H1 (cell line): ENCODE measurements around the gene PLCB2. TPM values are rescaled to one million over a fixed set of nuclear protein-coding genes. Genes with fewer than 3 reads are reported as not detected.

Source experiments
- CTCF ChIA-PET: fragments of 300-600 bp; sonication (Branson Sonifier 250); formaldehyde crosslinking; loops from one replicate; lab custom pipeline; 2021; ENCODE audit not compliant: partially characterized antibody; lab: Charles Lee
- POLR2A ChIA-PET: fragments of 300-600 bp; sonication (Branson Sonifier 250); formaldehyde crosslinking; loops from one replicate; lab custom pipeline; 2021; ENCODE audit warnings: inconsistent platforms; ENCODE audit not compliant: partially characterized antibody; lab: Charles Lee
- DNase-seq, 2 experiments: peaks; one replicate each; pipeline versions ENCODE4 v3.0.0 to v3.0.0-alpha.2; 2010 to 2022; ENCODE audit warnings: low spot score in 2 of 2, low read depth in 1 of 2, mixed read lengths in 1 of 2
- FAIRE-seq: peaks from 2 replicates; lab custom pipeline; 2011; peaks lifted over from hg19 to GRCh38; lab: Jason Lieb, UNC
- H2AFZ ChIP-seq: 2 replicates; pipeline ENCODE4 v1.8.1; 2012; ENCODE audit warnings: low read length, inconsistent platforms
- H2AK5ac ChIP-seq: 2 replicates; pipeline ENCODE4 v1.6.1; 2013; ENCODE audit warnings: low read depth, low read length
- H2BK120ac ChIP-seq: replicated peaks from 2 replicates; pipeline ENCODE3; 2013; ENCODE audit warnings: low read depth, low read length, inconsistent platforms
- H2BK12ac ChIP-seq: 2 replicates; pipeline ENCODE4 v1.6.1; 2013; ENCODE audit warnings: low read depth, low read length
- H2BK15ac ChIP-seq: 2 replicates; pipeline ENCODE4 v1.6.1; 2013; ENCODE audit warnings: low read length
- H2BK20ac ChIP-seq: 2 replicates; pipeline ENCODE4 v1.6.1; 2013; ENCODE audit warnings: low read length
- H2BK5ac ChIP-seq: 2 replicates; pipeline ENCODE4 v1.6.1; 2013; ENCODE audit warnings: low read depth, low read length
- H3K14ac ChIP-seq: 2 replicates; pipeline ENCODE4 v1.6.1; 2013; ENCODE audit warnings: inconsistent platforms; ENCODE audit not compliant: insufficient read length
- H3K18ac ChIP-seq: 2 replicates; pipeline ENCODE4 v1.6.1; 2013; ENCODE audit warnings: low read length; ENCODE audit errors: extremely low read depth
- H3K23ac ChIP-seq: 2 replicates; pipeline ENCODE4 v1.6.1; 2013; ENCODE audit warnings: inconsistent platforms; ENCODE audit not compliant: insufficient read length
- H3K23me2 ChIP-seq: 2 replicates; pipeline ENCODE4 v1.6.1; 2013; ENCODE audit warnings: low read depth, low read length
- H3K27ac ChIP-seq: 2 replicates; pipeline ENCODE4 v1.6.1; 2011; ENCODE audit warnings: low read depth, low read length, inconsistent platforms
- H3K27me3 ChIP-seq, 4 experiments: replicated peaks in 1 of 4; 1 replicate in 1 of 4; 2 replicates in 3 of 4; pipeline versions ENCODE4 v1.6.1 to v1.8.1; 2011 to 2013; ENCODE audit warnings: low read length in 3 of 4, mild to moderate bottlenecking in 3 of 4, inconsistent platforms in 2 of 4, mixed read lengths in 2 of 4, moderate library complexity in 1 of 4; ENCODE audit not compliant: control insufficient read depth in 3 of 4, insufficient read depth in 3 of 4; ENCODE audit errors: extremely low read depth in 1 of 4
- H3K36me3 ChIP-seq, 4 experiments: 2 replicates each; pipeline versions ENCODE4 v1.6.1 to v1.8.1; 2011 to 2013; ENCODE audit warnings: mild to moderate bottlenecking in 4 of 4, low read length in 3 of 4, moderate library complexity in 2 of 4, control low read depth in 1 of 4, inconsistent platforms in 1 of 4; ENCODE audit not compliant: insufficient read depth in 4 of 4, control insufficient read depth in 2 of 4
- H3K4ac ChIP-seq: replicated peaks from 2 replicates; pipeline ENCODE3; 2013; ENCODE audit warnings: low read length, low read depth, mixed read lengths, inconsistent platforms; ENCODE audit not compliant: insufficient read length
- H3K4me1 ChIP-seq, 4 experiments: replicated peaks in 1 of 4; 1 replicate in 1 of 4; 2 replicates in 3 of 4; pipeline versions ENCODE4 v1.6.1 to v1.8.1; 2011 to 2013; ENCODE audit warnings: low read length in 3 of 4, inconsistent platforms in 2 of 4, mixed read lengths in 1 of 4; ENCODE audit not compliant: insufficient read depth in 4 of 4, control insufficient read depth in 3 of 4
- H3K4me2 ChIP-seq, 2 experiments: 2 replicates each; pipeline versions ENCODE4 v1.6.1 to v1.8.1; 2011 to 2013; ENCODE audit warnings: low read depth in 2 of 2, low read length in 2 of 2, control low read depth in 1 of 2, inconsistent platforms in 1 of 2, mild to moderate bottlenecking in 1 of 2; ENCODE audit not compliant: insufficient read depth in 1 of 2
- H3K4me3 ChIP-seq, 4 experiments: fragments of 200-600, 300-600 bp in 1 of 4; sonication (generic), shearing (Covaris generic), sonication (Bioruptor Twin) in 1 of 4; 2 replicates each; pipeline versions ENCODE4 v1.5.1 to v1.8.1; 2011 to 2016; ENCODE audit warnings: low read length in 4 of 4, low read depth in 3 of 4, control low read depth in 2 of 4, inconsistent platforms in 2 of 4, mild to moderate bottlenecking in 2 of 4, mixed read lengths in 1 of 4, moderate library complexity in 1 of 4; ENCODE audit not compliant: insufficient read depth in 2 of 4; ENCODE audit errors: extremely low read depth in 1 of 4
- H3K56ac ChIP-seq: replicated peaks from 2 replicates; pipeline ENCODE3; 2013; ENCODE audit warnings: low read depth, mild to moderate bottlenecking, mixed read lengths, low read length, inconsistent platforms; ENCODE audit not compliant: insufficient read length
- H3K79me1 ChIP-seq: 2 replicates; pipeline ENCODE4 v1.6.1; 2013; ENCODE audit warnings: low read depth, low read length, control low read depth
- H3K79me2 ChIP-seq, 2 experiments: 2 replicates each; pipeline versions ENCODE4 v1.6.1 to v1.8.1; 2012 to 2013; ENCODE audit warnings: low read length in 2 of 2, mild to moderate bottlenecking in 2 of 2, inconsistent platforms in 1 of 2; ENCODE audit not compliant: insufficient read depth in 2 of 2, control insufficient read depth in 1 of 2
- H3K9ac ChIP-seq, 4 experiments: replicated peaks in 1 of 4; 1 replicate in 1 of 4; 2 replicates in 3 of 4; pipeline versions ENCODE4 v1.6.1 to v1.8.1; 2011 to 2013; ENCODE audit warnings: low read depth in 3 of 4, low read length in 3 of 4, control low read depth in 2 of 4, mild to moderate bottlenecking in 2 of 4, moderate library complexity in 2 of 4, inconsistent platforms in 1 of 4; ENCODE audit errors: extremely low read depth in 1 of 4
- H3K9me3 ChIP-seq, 2 experiments: 2 replicates each; pipeline versions ENCODE4 v1.6.1 to v1.8.1; 2012 to 2013; ENCODE audit warnings: mild to moderate bottlenecking in 2 of 2, moderate library complexity in 2 of 2, control low read depth in 1 of 2, inconsistent platforms in 1 of 2, low read depth in 1 of 2, low read length in 1 of 2, mixed read lengths in 1 of 2; ENCODE audit not compliant: insufficient read depth in 2 of 2
- H4K20me1 ChIP-seq, 2 experiments: replicated peaks in 1 of 2; 2 replicates each; pipeline versions ENCODE3 to v1.8.1; 2011 to 2013; ENCODE audit warnings: inconsistent platforms in 2 of 2, low read length in 2 of 2, mild to moderate bottlenecking in 1 of 2; ENCODE audit not compliant: insufficient read depth in 2 of 2, control insufficient read depth in 1 of 2
- H4K5ac ChIP-seq: 2 replicates; pipeline ENCODE4 v1.6.1; 2013; ENCODE audit warnings: low read length, low read depth, mixed read lengths, inconsistent platforms; ENCODE audit not compliant: insufficient read length
- H4K8ac ChIP-seq: 2 replicates; pipeline ENCODE4 v1.8.0; 2013; ENCODE audit warnings: mild to moderate bottlenecking, moderate library complexity, low read length, inconsistent platforms; ENCODE audit not compliant: insufficient read depth; ENCODE audit errors: extremely low read depth
- H4K91ac ChIP-seq: replicated peaks from 2 replicates; pipeline ENCODE3; 2013; ENCODE audit warnings: low read length, mixed read lengths, inconsistent platforms; ENCODE audit not compliant: insufficient read length
- CHD2 ChIP-seq: IDR thresholded peaks from 2 replicates; pipeline ENCODE4 v1.6.1; 2012; ENCODE audit warnings: low read length, improper control_type of control experiment
- GABPA ChIP-seq: IDR thresholded peaks from 2 replicates; pipeline ENCODE4 v1.6.1; 2011; ENCODE audit warnings: mild to moderate bottlenecking, low read length, moderate library complexity, borderline replicate concordance; ENCODE audit not compliant: insufficient read depth
- RAD21 ChIP-seq, 2 experiments: IDR thresholded peaks in 1 of 2; conservative IDR thresholded peaks in 1 of 2; 2 replicates each; pipeline ENCODE4 v1.6.1; 2011; ENCODE audit warnings: low read depth in 2 of 2, low read length in 2 of 2, improper control_type of control experiment in 1 of 2, inconsistent platforms in 1 of 2, mild to moderate bottlenecking in 1 of 2, moderate library complexity in 1 of 2
- SIN3A ChIP-seq, 2 experiments: IDR thresholded peaks in 1 of 2; conservative IDR thresholded peaks in 1 of 2; 2 replicates each; pipeline ENCODE4 v1.6.1; 2011 to 2012; ENCODE audit warnings: low read length in 2 of 2, improper control_type of control experiment in 1 of 2, low read depth in 1 of 2, mild to moderate bottlenecking in 1 of 2
- SP2 ChIP-seq: IDR thresholded peaks from 2 replicates; pipeline ENCODE4 v1.6.1; 2012; ENCODE audit warnings: mild to moderate bottlenecking, low read length, inconsistent platforms
- TAF7 ChIP-seq: optimal IDR thresholded peaks from 2 replicates; pipeline ENCODE3; 2011; ENCODE audit warnings: low read depth, mild to moderate bottlenecking, inconsistent platforms, low read length, moderate library complexity, borderline replicate concordance
- TCF12 ChIP-seq: IDR thresholded peaks from 2 replicates; pipeline ENCODE4 v1.6.1; 2011; ENCODE audit warnings: low read depth, mild to moderate bottlenecking, low read length
- WGBS, 2 experiments: shearing (Covaris generic) in 1 of 2; methylation state at CpG; one replicate each; pipeline versions ENCODE4 v1.1.6 to v1.1.7; 2013 to 2015; ENCODE audit warnings: low lambda C conversion rate in 2 of 2, mixed read lengths in 2 of 2, inconsistent platforms in 1 of 2, low coverage in 1 of 2, missing lambda C conversion rate in 1 of 2; ENCODE audit not compliant: insufficient replicate concordance in 2 of 2, insufficient coverage in 1 of 2, insufficient read length in 1 of 2; ENCODE audit errors: extremely low coverage in 1 of 2, missing lambda C conversion rate in 1 of 2; 5-methylcytosine and 5-hydroxymethylcytosine counted together
- polyA plus RNA-seq, 7 experiments: library from polyadenylated mRNA; depleted of rRNA in 3 of 7; stranded (reverse) in 5 of 7; unstranded in 2 of 7; fragments of >200 nt in 5 of 7; fragments of 200-250 nt in 2 of 7; gene quantifications; 1 replicate in 5 of 7; 2 replicates in 1 of 7; 4 replicates in 1 of 7; pipeline versions ENCODE4 v1.2.1 to v1.2.3, GENCODE V29; 2011 to 2013; ENCODE audit warnings: missing spikeins in 2 of 7, mixed read lengths in 2 of 7
- total RNA-seq: library from RNA; stranded (reverse); fragmentation: NEBNext Ultra II Directional; extraction: Animal tissue kit (Norgen Biotek cat#: 25700); gene quantifications from 2 replicates; pipeline ENCODE4 v1.2.1, GENCODE V29; 2021

PLCB2 gene
- total and polyA plus RNA-seq, 2 of the 8 experiments (the other 6 are each of a cell fraction or from before 2014, with no cell fraction given): 7.2 to 8.4 TPM

GRCh38 chr15:40274350-40275274 lies 33.1 kb downstream of the PLCB2 start:
- Histone ChIP-seq H3K23ac (no peak overlapping the region), H2BK12ac (peak overlapping the region; percentile 96), H2AK5ac (no peak overlapping the region), H2BK5ac (no peak overlapping the region), H3K27ac (no peak overlapping the region), H4K20me1 (no peaks in the 10 kb centered on the region), H3K4me3 (no peak overlapping the region), H3K4me1 (peaks cover 0 to 2% (median 1%) of the 10 kb centered on the region in 4 experiments; a peak in 5 of 7 replicates), H3K14ac (no peak overlapping the region), H2BK120ac (no peak overlapping the region), H4K8ac (no peak overlapping the region), H3K9me3 (no peaks in the 10 kb centered on the region), H3K23me2 (no peaks in the 10 kb centered on the region), H3K27me3 (peaks cover 0 to 8% (median under 1%) of the 10 kb centered on the region in 4 experiments; a peak in 3 of 7 replicates), H3K18ac (no peak overlapping the region), H4K5ac (no peak overlapping the region), H3K56ac (no peak overlapping the region), H4K91ac (no peak overlapping the region), H3K79me2 (no peaks in the 10 kb centered on the region), H3K36me3 (no peaks in the 10 kb centered on the region), H3K9ac (no peak overlapping the region), H3K79me1 (no peaks in the 10 kb centered on the region), H3K4me2 (no peak overlapping the region), H2BK20ac (peak overlapping the region; percentile 90; the same call in 1 of the 2 replicates), H2AFZ (no peak overlapping the region), H2BK15ac (peak overlapping the region; percentile 95; the same call in 1 of the 2 replicates), H3K4ac (no peak overlapping the region)
- WGBS, 2 experiments: 65% methylated on average over 26 of the region's 26 CpGs; no CpG with 5 or more reads in 1 of the 2 experiments
- CTCF ChIA-PET: interaction anchor here (0.6 to 27.9 kb wide), 57 partner anchors 10 to 1287 kb away, joined by 3 to 1340 read pairs (median 5); partner anchors contain the start of genes ANKRD63, BMF, CCDC9B and INAFM2
- peak; percentile 70 to 97 for DNase-seq
- peak; percentile 76 for FAIRE-seq
- POLR2A ChIA-PET: interaction anchor here (0.7 to 2.7 kb wide), 13 partner anchors 10 to 166 kb away, joined by 3 to 11 read pairs (median 4); partner anchors contain the start of genes BMF, INAFM2 and PAK6
- no peak for TF ChIP-seq SP2
- peak; percentile 55; the same call in 1 of the 2 replicates for TF ChIP-seq GABPA
- peak; percentile 69 for TF ChIP-seq TAF7
- 0 out of 4 replicates have a peak, but pooled peaks of 1 of the 2 experiments have one; percentile 34 for TF ChIP-seq SIN3A (conservative IDR thresholded peaks at IDR 0.05 in 1 of 2, IDR thresholded peaks at IDR 0.05 in 1 of 2; ENCODE audit: low read depth in 1 of 2, low read length in 2 of 2)
- TF ChIP-seq RAD21 (IDR thresholded peaks at IDR 0.05 in 1 of 2, conservative IDR thresholded peaks at IDR 0.05 in 1 of 2; ENCODE audit: low read depth in 2 of 2, low read length in 2 of 2): peak; percentile 92 to 97
- TF ChIP-seq CHD2: 0 out of 2 replicates have a peak, but pooled peaks have one; percentile 47
- 0 out of 2 replicates have a peak, but pooled peaks have one; percentile 25 for TF ChIP-seq TCF12
